Thyroid gland (tissue), 4 donors: ENCODE data around the gene ZC3H18.

Source experiments
- POLR2A ChIP-seq, 2 donors: fragments of 450-650 bp; IDR thresholded peaks; one replicate each; pipeline ENCODE4 v1.6.1; 2017; ENCODE audit warnings: antibody characterized with exemption in 2 of 2, mild to moderate bottlenecking in 2 of 2, moderate library complexity in 1 of 2
- TF ChIP-seq, protein P1 (sequence below), 6 experiments: fragments of 200-600 bp in 3 of 6; fragments of 450-650 bp in 3 of 6; sonication (generic) in 3 of 6; IDR thresholded peaks; one replicate each; pipeline ENCODE4 v1.5.1; 2016 to 2019; ENCODE audit warnings: antibody characterized with exemption in 6 of 6, mild to moderate bottlenecking in 2 of 6, inconsistent platforms in 1 of 6, moderate library complexity in 1 of 6

GRCh38 chr16:88584676-88585075 is 14.5 kb downstream of the ZC3H18 start:
- TF ChIP-seq, protein P1, sequence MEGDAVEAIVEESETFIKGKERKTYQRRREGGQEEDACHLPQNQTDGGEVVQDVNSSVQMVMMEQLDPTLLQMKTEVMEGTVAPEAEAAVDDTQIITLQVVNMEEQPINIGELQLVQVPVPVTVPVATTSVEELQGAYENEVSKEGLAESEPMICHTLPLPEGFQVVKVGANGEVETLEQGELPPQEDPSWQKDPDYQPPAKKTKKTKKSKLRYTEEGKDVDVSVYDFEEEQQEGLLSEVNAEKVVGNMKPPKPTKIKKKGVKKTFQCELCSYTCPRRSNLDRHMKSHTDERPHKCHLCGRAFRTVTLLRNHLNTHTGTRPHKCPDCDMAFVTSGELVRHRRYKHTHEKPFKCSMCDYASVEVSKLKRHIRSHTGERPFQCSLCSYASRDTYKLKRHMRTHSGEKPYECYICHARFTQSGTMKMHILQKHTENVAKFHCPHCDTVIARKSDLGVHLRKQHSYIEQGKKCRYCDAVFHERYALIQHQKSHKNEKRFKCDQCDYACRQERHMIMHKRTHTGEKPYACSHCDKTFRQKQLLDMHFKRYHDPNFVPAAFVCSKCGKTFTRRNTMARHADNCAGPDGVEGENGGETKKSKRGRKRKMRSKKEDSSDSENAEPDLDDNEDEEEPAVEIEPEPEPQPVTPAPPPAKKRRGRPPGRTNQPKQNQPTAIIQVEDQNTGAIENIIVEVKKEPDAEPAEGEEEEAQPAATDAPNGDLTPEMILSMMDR (IDR thresholded peaks at IDR 0.05), result no peak
- no peak for TF ChIP-seq POLR2A (IDR thresholded peaks at IDR 0.05)
